Measurements from ENCODE around the gene TUBGCP6.

Gene TUBGCP6

GRCh38 chr22:50192436-50193204 is 52.2 kb downstream of the TUBGCP6 start:
- DNase-seq, result no peak

DNA sequence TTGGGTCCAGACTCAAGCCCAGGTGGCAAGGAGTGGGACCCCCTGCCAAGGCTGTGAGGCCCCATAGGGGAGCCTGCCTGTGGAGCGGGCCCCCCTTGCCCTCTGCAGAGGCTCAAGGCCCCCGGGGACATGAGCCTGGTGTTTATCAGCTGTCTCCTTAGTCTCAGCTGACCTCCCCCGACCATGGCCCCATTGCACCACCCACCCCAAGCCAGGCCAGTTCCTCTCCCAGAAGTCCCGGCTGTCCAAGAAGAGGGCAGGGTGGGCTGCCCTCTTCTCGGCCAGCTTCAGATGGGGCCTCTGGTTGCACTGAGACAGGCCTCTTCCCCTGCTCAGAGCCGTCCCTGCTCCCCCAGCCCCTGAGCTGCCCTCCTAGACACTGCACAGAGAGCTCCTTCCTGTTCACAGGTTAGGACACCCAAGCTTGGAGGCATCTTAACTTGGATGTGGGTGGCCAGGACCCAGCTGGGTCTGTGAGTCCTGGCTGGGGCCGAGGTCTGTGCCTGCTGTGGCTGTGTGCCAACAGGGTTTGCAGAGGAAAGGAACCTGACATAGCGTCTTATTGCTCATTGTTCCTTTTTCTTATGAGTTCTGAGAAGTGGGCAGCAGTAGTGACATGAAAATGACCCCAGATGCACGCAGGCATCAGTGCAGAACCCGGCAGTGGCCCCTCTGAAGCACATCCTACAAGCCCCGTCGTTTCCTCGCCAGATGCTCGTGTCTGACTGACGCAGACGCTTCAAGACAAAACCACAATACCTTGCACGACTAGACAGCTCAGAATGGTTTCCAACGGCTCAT is 53.7 kb downstream of the TUBGCP6 start:
- DNase-seq, result no peak

GRCh38 chr22:50190182-50190940 is 54.5 kb downstream of the TUBGCP6 start:
- DNase-seq, result no peak

DNA sequence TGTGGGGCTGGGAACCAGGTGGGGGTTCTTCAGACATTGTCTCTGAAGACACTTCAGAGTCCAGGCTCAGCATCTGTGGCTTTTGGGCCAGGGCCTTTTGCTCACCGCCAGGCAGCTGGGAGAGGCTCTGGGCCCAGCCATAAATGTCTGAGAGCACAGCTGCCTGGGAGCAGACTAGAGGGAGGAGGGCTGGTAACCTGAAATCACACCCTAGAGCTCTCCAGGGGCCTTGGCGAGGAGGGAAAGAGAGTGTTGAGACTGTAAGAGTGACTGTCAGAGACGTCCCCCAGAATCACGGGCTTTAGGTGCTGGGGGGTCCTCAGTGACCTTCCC is 55.0 kb downstream of the TUBGCP6 start:
- DNase-seq, result no peak

- no peak for DNase-seq
These were observed 55.5 kb downstream of the TUBGCP6 start for GRCh38 chr22:50189184-50189848.

DNA sequence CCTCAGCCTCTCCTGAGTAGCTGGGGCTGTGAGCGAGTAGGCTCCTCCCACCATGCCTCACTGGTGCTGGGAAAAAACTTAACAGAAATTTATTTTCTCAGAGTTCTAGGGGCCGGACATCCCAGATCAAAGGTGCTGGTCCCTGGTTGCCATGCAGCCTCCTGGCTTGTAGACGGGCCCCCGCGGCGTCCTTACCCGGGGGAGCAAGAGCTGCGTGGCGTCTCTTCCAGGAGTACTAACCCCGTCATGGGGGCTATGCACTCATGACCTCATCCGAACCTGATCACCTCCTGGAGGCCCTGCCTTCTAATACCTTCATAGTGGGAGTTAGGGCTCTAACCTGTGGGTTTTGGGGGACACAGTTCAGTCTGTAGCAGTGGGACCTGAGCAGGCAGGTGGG is 56.5 kb downstream of the TUBGCP6 start:
- DNase-seq, result no peak

DNA sequence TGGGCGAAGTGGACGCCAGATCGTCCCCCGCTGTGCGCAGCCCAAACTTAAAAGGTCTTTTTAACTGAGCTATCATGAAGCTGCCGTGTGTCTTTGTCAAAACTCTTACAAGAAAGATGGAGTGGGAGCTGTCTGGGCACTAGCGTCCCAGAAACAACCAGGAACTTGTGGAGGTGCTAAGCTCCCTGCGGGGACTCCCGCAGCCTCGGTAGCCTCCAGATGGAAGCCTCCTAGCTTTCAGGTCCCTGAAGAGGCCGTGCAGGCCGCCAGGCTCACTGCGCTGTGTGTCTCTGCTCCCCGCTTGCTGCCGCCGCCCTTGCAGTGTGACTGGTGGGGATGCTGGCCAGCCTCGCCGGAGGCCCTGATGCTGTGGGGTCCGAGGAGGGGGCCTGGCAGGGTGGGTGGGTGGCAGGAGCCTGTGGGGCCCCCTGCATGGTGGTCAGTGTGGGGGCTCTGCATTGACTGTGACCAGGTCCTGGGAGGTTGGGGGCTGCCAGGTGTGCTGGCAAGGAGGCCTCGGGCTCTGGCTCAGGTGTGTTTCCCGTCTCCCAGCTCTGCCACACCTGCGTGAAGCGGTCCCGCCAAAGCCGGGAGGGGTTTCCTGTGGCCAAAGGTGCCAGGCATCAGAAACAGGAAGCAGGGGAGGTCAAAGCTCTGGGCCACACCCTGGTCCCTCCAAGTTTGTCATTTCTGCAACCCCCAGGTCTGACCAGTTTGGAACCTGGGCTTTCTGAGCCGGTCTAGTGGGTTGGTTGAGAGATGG is 57.9 kb downstream of the TUBGCP6 start:
- no peak for DNase-seq

DNA sequence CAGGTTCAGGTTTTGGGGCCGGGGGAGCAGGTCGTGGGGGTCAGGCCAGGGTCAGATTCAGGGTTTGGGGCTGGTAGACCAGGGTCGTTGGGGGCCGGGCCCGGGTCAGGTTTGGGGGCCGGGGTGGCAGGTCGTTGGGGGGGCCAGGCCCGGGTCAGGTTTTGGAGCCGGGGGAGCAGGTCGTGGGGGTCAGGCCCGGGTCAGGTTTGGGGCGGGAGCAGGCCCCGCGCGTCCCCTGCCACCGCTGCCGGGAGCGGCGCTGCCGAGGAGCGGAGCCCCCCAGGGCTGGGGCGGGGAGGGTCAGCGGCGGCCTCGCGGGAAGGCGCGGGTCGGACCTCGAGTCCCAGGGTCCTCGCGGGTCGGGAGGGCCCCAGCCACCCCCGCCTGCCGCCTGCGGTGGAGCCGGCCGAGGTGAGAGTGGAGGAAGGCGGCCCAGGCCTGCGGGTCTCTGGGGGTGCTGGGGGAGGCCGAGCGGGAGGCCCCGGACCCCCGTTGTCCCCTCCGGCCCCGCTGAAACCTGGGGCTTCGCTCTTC is 58.6 kb downstream of the TUBGCP6 start:
- no peak for DNase-seq

DNA sequence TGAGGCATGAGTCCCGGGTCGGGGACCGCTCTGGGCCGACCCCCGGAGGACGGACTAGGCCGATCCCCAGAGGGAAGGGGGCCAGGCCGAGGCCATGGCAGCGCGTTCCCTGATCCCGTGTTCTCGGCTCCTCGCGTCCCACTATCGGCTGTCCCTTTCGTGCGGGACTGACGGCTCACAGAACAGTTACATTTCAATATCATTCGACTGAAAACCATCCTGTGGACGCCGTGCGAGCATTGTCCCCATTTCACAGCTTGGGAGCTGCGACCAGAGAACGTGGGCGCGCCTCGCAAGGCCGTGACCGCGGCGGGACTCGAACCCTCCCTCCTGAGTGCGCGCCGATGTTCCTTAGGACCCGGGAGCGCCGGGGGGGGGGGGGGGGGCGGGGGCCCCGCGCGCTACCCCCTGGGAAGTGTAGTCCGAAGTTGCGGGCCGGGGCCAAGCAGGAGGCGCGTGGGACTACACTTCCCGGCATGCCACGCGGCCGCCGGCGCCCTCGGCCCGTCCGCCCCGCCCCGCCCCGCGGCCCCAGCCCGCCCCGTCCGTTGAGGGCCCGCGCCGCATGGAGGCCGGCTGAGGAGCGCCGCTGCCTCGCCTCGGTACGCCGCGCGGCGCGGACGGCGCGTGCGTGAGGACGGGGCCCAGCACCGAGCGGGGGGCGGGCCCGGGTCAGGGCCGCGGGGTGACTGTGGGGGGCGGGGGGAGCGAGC is 59.3 kb downstream of the TUBGCP6 start, which contains the start of gene TRABD:
Gene TRABD, plus strand, starts transcription at position 539 of the 713 bp plus-strand sequence. CDS start 7,148 bp downstream, outside the sequence.
- DNase-seq, result peak; percentile 73

DNA sequence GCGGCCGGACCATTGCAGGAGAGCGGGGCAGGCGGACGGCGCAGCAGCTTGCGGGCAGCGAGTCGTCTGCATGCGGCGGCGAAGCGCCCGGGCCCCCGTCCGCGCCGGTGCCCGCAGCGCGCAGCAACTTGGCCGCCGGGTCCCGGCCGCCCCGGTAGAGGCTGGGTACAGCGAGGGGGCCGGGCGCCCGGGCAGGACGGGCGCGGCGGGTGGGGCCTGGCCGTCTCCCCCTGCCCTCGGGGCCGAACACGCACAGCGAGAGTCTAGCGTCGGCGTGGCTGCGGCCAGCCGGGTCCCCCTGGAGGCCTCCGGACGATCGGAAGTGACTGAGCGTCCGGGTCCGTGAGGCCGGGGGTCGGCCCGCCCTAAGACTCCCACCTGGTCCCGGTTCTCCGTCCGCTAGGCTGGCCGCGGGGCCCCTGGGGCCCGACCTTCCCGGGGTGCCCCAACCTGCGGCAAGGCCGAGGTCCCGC is 59.9 kb downstream of the TUBGCP6 start:
- DNase-seq, result no peak

DNA sequence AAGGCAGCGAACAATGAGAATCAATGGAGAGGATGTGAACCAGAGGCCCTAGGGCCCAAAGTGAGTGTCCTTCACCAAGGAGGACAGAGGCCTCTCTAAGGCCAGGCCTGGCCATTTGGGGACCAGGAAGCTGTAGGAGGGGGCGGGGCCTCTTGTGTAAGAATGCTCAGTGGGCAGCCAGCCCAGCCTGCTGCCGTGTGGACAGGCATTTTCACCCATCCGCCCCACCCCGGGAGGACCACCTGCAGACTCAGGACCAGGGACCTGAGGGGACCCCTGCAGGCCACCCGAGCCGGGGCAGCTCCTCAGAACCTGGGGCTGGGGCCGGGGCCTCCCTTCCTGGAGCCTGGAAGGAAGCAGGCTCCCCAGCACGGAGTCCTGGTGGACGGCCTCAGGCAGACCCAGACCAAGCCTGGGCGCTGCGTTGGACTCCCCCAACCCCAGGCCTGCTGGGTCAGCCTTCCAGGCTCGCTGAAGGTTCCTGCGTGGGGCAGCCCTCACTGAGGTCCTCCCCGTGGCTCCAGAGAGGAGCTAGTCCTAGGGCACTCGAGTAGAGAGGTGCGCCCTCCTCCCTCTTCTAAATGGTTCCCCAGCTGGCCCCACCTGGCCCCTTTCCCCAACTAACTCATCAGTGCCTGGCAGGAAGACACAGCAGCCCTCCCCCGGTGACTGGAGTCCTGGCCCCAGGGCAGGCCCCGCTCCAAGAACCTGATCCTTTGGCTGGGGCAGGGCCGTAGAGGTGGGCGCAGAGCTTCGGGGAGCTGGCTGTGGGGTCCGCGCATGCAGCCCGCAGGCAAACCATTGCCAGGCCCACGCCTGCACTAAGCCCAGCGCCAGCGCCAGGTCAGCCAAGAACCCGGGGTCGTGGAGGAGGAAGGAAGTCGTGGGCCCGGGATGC is 60.6 kb downstream of the TUBGCP6 start:
- DNase-seq, result no peak

- no peak for DNase-seq
These were observed 61.5 kb downstream of the TUBGCP6 start for GRCh38 chr22:50183141-50183971.

DNA sequence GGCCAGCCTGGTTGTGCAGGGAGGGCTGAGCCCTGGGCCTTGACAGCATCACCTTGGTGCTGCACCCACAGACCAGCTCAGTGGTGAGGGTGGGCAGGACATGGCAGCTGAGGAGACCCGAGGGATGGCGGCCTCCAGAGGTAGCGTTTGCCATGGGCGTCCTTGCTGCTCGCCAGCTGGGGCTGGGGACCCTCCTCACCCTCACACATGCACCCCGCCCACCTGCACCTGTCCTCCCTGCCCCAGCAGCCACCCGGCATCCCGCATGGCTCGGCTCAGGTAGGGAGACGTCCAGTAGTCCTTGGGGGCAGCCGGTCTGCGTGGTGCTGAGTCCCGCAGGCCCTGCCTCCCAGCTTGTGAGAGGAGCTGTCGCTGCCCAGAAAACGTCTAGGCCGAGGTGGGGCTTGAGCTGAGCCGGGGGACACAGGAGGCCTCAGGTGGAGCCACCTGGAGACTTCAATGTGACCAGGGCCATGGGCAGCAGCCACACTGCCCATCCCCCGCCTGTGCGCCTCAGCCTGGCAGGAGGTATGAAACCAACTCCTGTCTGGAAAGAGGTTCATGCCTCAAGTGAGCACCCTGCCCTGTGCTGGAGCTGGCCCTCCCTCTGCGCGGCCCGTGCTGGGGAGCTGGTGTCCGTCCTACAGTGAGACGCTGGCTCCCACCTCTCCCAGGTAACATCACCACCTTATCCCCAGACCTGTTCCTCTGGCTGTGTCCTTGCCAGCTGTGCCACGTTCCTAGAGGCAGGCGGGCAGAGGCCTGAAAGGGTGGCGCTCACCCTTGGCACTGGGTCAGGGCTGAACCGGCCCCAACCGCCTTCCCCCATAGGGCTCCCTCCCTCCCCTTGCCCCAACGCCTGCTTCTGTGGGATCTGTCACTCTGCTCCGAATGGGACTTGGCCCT is 62.4 kb downstream of the TUBGCP6 start:
- DNase-seq, result no peak

GRCh38 chr22:50180727-50181521 is 63.9 kb downstream of the TUBGCP6 start:
- no peak for DNase-seq

DNA sequence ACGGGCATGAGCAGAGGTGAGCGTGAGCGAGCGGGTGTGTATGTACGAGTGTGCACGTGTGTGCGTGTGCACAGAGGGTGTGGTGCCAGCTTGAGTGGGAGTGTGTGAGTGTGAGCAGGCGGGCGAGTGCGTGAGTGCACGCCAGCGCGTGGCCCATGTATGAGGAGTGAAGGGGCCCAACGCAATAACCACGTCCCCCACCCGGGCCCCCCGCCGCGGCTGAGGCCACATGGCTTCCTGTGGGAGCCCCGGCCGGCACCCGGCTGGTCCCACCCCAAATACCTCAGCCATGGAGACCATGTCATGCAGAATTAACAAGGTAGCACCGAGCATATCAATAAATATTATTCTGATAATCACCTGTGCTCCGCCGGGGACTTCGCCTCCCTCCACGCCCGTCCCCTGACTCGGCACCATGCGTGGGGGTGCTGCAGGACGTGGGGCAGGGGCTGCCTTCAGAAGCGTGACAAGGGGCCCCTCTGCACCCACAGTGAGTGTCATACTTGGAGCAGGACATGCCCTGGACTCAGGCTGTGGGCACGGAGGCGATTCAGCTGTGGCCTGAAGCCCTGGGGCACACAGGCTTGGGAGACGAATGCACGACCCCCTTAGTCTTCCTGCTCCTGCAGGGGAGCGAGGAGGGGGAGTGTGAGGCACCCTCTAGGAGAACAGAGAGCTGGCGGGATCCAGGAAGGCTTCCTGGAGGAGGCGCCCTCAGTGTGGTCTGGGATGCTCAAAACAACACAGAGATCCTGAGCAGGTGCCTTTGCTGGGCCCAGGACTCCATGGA is 64.7 kb downstream of the TUBGCP6 start:
- DNase-seq, result no peak

All from T1000 (cell line).